Measurements from ENCODE around the gene TRAPPC10.
"Not testable (repeated sequence)": the region's sequence is repeated elsewhere in the genome, so short reads cannot be mapped to it uniquely, and the experiment has no call there.

TRAPPC10 gene

GRCh38 chr21:44089001-44089911, 77.1 kb downstream of the TRAPPC10 start:
- DNase-seq (ENCODE audit: low read depth) = no peak

- no peak for DNase-seq (ENCODE audit: low read depth)
Measured at GRCh38 chr21:44090325-44090724, 78.2 kb downstream of the TRAPPC10 start.

- no peak for DNase-seq (ENCODE audit: low read depth)
Measured at GRCh38 chr21:44092211-44092610, 80.1 kb downstream of the TRAPPC10 start.

GRCh38 chr21:44093761-44094160, 81.7 kb downstream of the TRAPPC10 start:
- no peak for DNase-seq (ENCODE audit: low read depth)

GRCh38 chr21:44094832-44095231, 82.7 kb downstream of the TRAPPC10 start:
- no peak for DNase-seq (ENCODE audit: low read depth)

GRCh38 chr21:44098507-44098906, 86.4 kb downstream of the TRAPPC10 start:
- not testable (repeated sequence) for DNase-seq (ENCODE audit: low read depth)

- not testable (repeated sequence) for DNase-seq (ENCODE audit: low read depth)
Measured at GRCh38 chr21:44098964-44099363, 86.9 kb downstream of the TRAPPC10 start.

- DNase-seq (ENCODE audit: low read depth) = not testable (repeated sequence)
Measured at GRCh38 chr21:44107026-44107501, 95.0 kb downstream of the TRAPPC10 start, which contains the start of gene PWP2. Gene PWP2, plus strand, starts transcription at chr21:44107399. Its CDS starts 18 bp downstream, at chr21:44107417.

GRCh38 chr21:44107589-44107988, 95.5 kb downstream of the TRAPPC10 start:
- DNase-seq (ENCODE audit: low read depth) = not testable (repeated sequence)

- DNase-seq (ENCODE audit: low read depth) = not testable (repeated sequence)
Measured at GRCh38 chr21:44113702-44114371, 101.7 kb downstream of the TRAPPC10 start.

- not testable (repeated sequence) for DNase-seq (ENCODE audit: low read depth)
Measured at GRCh38 chr21:44122131-44122530, 110.0 kb downstream of the TRAPPC10 start.

- DNase-seq (ENCODE audit: low read depth) = not testable (repeated sequence)
Measured at GRCh38 chr21:44127827-44128226, 115.7 kb downstream of the TRAPPC10 start.

- not testable (repeated sequence) for DNase-seq (ENCODE audit: low read depth)
Measured at GRCh38 chr21:44133715-44134057, 121.6 kb downstream of the TRAPPC10 start.

GRCh38 chr21:44134732-44135131, 122.6 kb downstream of the TRAPPC10 start:
- not testable (repeated sequence) for DNase-seq (ENCODE audit: low read depth)

- DNase-seq (ENCODE audit: low read depth) = not testable (repeated sequence)
Measured at GRCh38 chr21:44138039-44138438, 125.9 kb downstream of the TRAPPC10 start.

- DNase-seq (ENCODE audit: low read depth) = not testable (repeated sequence)
Measured at GRCh38 chr21:44139787-44140551, 127.9 kb downstream of the TRAPPC10 start.

- not testable (repeated sequence) for DNase-seq (ENCODE audit: low read depth)
Measured at GRCh38 chr21:44140552-44140932, 128.4 kb downstream of the TRAPPC10 start.

GRCh38 chr21:44142470-44142869, 130.4 kb downstream of the TRAPPC10 start:
- not testable (repeated sequence) for DNase-seq (ENCODE audit: low read depth)

GRCh38 chr21:44143380-44143779, 131.3 kb downstream of the TRAPPC10 start:
- DNase-seq (ENCODE audit: low read depth) = not testable (repeated sequence)

GRCh38 chr21:44143996-44144395, 131.9 kb downstream of the TRAPPC10 start:
- not testable (repeated sequence) for DNase-seq (ENCODE audit: low read depth)

- not testable (repeated sequence) for DNase-seq (ENCODE audit: low read depth)
Measured at GRCh38 chr21:44144784-44145602, 132.9 kb downstream of the TRAPPC10 start.
